ENCODE data around the gene NKAPD1.
"Not testable (repeated sequence)": the region's sequence is repeated elsewhere in the genome, so short reads cannot be mapped to it uniquely, and the experiment has no call there.

Gene NKAPD1

GRCh38 chr11:112046647-112047046 lies 27.5 kb upstream of the NKAPD1 start:
- H3K9ac ChIP-seq (ENCODE audit: low read depth, low read length); H3K27me3 ChIP-seq (ENCODE audit: control insufficient read depth, insufficient read depth, low read length); H3K4me3 ChIP-seq (ENCODE audit: low read depth, low read length); H3K4me1 ChIP-seq (ENCODE audit: control insufficient read depth, insufficient read depth, low read length); H3K9me3 ChIP-seq (ENCODE audit: control insufficient read depth, insufficient read depth, low read length): not testable (repeated sequence)
- peaks cover 13% of the 10 kb centered on the region for H3K36me3 ChIP-seq (ENCODE audit: control insufficient read depth, insufficient read depth, low read length)

- H3K4me1 ChIP-seq (ENCODE audit: control insufficient read depth, insufficient read depth, low read length); H3K27me3 ChIP-seq (ENCODE audit: control insufficient read depth, insufficient read depth, low read length); H3K4me3 ChIP-seq (ENCODE audit: low read depth, low read length); H3K9ac ChIP-seq (ENCODE audit: low read depth, low read length); H3K9me3 ChIP-seq (ENCODE audit: control insufficient read depth, insufficient read depth, low read length): not testable (repeated sequence)
- H3K36me3 ChIP-seq (ENCODE audit: control insufficient read depth, insufficient read depth, low read length), result peaks cover 19% of the 10 kb centered on the region
Measured at GRCh38 chr11:112048256-112048655, 25.8 kb upstream of the NKAPD1 start.

GRCh38 chr11:112049777-112050176 lies 24.3 kb upstream of the NKAPD1 start:
- H3K4me1 ChIP-seq (ENCODE audit: control insufficient read depth, insufficient read depth, low read length), result no peaks in the 10 kb centered on the region
- H3K4me3 ChIP-seq (ENCODE audit: low read depth, low read length), result no peak overlapping the region
- no peaks in the 10 kb centered on the region for H3K27me3 ChIP-seq (ENCODE audit: control insufficient read depth, insufficient read depth, low read length)
- H3K9me3 ChIP-seq (ENCODE audit: control insufficient read depth, insufficient read depth, low read length), result no peaks in the 10 kb centered on the region
- H3K9ac ChIP-seq (ENCODE audit: low read depth, low read length), result no peak overlapping the region
- H3K36me3 ChIP-seq (ENCODE audit: control insufficient read depth, insufficient read depth, low read length), result peaks cover 19% of the 10 kb centered on the region

GRCh38 chr11:112050721-112051120 lies 23.4 kb upstream of the NKAPD1 start:
- Histone ChIP-seq H3K4me1 (ENCODE audit: control insufficient read depth, insufficient read depth, low read length) (no peaks in the 10 kb centered on the region), H3K9ac (ENCODE audit: low read depth, low read length) (no peak overlapping the region), H3K27me3 (ENCODE audit: control insufficient read depth, insufficient read depth, low read length) (no peaks in the 10 kb centered on the region), H3K9me3 (ENCODE audit: control insufficient read depth, insufficient read depth, low read length) (no peaks in the 10 kb centered on the region), H3K4me3 (ENCODE audit: low read depth, low read length) (no peak overlapping the region), H3K36me3 (ENCODE audit: control insufficient read depth, insufficient read depth, low read length) (peaks cover 15% of the 10 kb centered on the region)

GRCh38 chr11:112051768-112052167 lies 22.3 kb upstream of the NKAPD1 start:
- H3K4me1 ChIP-seq (ENCODE audit: control insufficient read depth, insufficient read depth, low read length), result no peaks in the 10 kb centered on the region
- no peak overlapping the region for H3K4me3 ChIP-seq (ENCODE audit: low read depth, low read length)
- no peak overlapping the region for H3K9ac ChIP-seq (ENCODE audit: low read depth, low read length)
- peaks cover 19% of the 10 kb centered on the region for H3K36me3 ChIP-seq (ENCODE audit: control insufficient read depth, insufficient read depth, low read length)
- no peaks in the 10 kb centered on the region for H3K27me3 ChIP-seq (ENCODE audit: control insufficient read depth, insufficient read depth, low read length)
- H3K9me3 ChIP-seq (ENCODE audit: control insufficient read depth, insufficient read depth, low read length), result no peaks in the 10 kb centered on the region

GRCh38 chr11:112057170-112057569 lies 16.9 kb upstream of the NKAPD1 start:
- Histone ChIP-seq H3K4me3 (ENCODE audit: low read depth, low read length) (no peak overlapping the region), H3K4me1 (ENCODE audit: control insufficient read depth, insufficient read depth, low read length) (no peaks in the 10 kb centered on the region), H3K27me3 (ENCODE audit: control insufficient read depth, insufficient read depth, low read length) (no peaks in the 10 kb centered on the region), H3K36me3 (ENCODE audit: control insufficient read depth, insufficient read depth, low read length) (peaks cover 13% of the 10 kb centered on the region), H3K9ac (ENCODE audit: low read depth, low read length) (no peak overlapping the region), H3K9me3 (ENCODE audit: control insufficient read depth, insufficient read depth, low read length) (no peaks in the 10 kb centered on the region)

GRCh38 chr11:112058103-112058502 lies 16.0 kb upstream of the NKAPD1 start:
- Histone ChIP-seq H3K36me3 (ENCODE audit: control insufficient read depth, insufficient read depth, low read length) (peaks cover 9% of the 10 kb centered on the region), H3K9me3 (ENCODE audit: control insufficient read depth, insufficient read depth, low read length) (no peaks in the 10 kb centered on the region), H3K27me3 (ENCODE audit: control insufficient read depth, insufficient read depth, low read length) (no peaks in the 10 kb centered on the region), H3K9ac (ENCODE audit: low read depth, low read length) (no peak overlapping the region), H3K4me3 (ENCODE audit: low read depth, low read length) (no peak overlapping the region), H3K4me1 (ENCODE audit: control insufficient read depth, insufficient read depth, low read length) (no peaks in the 10 kb centered on the region)

- no peaks in the 10 kb centered on the region for H3K4me1 ChIP-seq (ENCODE audit: control insufficient read depth, insufficient read depth, low read length)
- H3K9me3 ChIP-seq (ENCODE audit: control insufficient read depth, insufficient read depth, low read length), result no peaks in the 10 kb centered on the region
- H3K4me3 ChIP-seq (ENCODE audit: low read depth, low read length), result no peak overlapping the region
- peaks cover 5% of the 10 kb centered on the region for H3K36me3 ChIP-seq (ENCODE audit: control insufficient read depth, insufficient read depth, low read length)
- no peak overlapping the region for H3K9ac ChIP-seq (ENCODE audit: low read depth, low read length)
- H3K27me3 ChIP-seq (ENCODE audit: control insufficient read depth, insufficient read depth, low read length), result no peaks in the 10 kb centered on the region
Measured at GRCh38 chr11:112062923-112063322, 11.2 kb upstream of the NKAPD1 start.

GRCh38 chr11:112082729-112083128 lies 8.6 kb downstream of the NKAPD1 start:
- Histone ChIP-seq H3K4me1 (ENCODE audit: control insufficient read depth, insufficient read depth, low read length) (no peaks in the 10 kb centered on the region), H3K27me3 (ENCODE audit: control insufficient read depth, insufficient read depth, low read length) (no peaks in the 10 kb centered on the region), H3K9ac (ENCODE audit: low read depth, low read length) (no peak overlapping the region), H3K4me3 (ENCODE audit: low read depth, low read length) (no peak overlapping the region), H3K9me3 (ENCODE audit: control insufficient read depth, insufficient read depth, low read length) (no peaks in the 10 kb centered on the region), H3K36me3 (ENCODE audit: control insufficient read depth, insufficient read depth, low read length) (peaks cover 17% of the 10 kb centered on the region)

- H3K4me3 ChIP-seq (ENCODE audit: low read depth, low read length), result peak overlapping the region; percentile 97
- no peaks in the 10 kb centered on the region for H3K27me3 ChIP-seq (ENCODE audit: control insufficient read depth, insufficient read depth, low read length)
- no peaks in the 10 kb centered on the region for H3K9me3 ChIP-seq (ENCODE audit: control insufficient read depth, insufficient read depth, low read length)
- no peaks in the 10 kb centered on the region for H3K4me1 ChIP-seq (ENCODE audit: control insufficient read depth, insufficient read depth, low read length)
- peak overlapping the region; percentile 92 for H3K9ac ChIP-seq (ENCODE audit: low read depth, low read length)
- H3K36me3 ChIP-seq (ENCODE audit: control insufficient read depth, insufficient read depth, low read length), result peaks cover 20% of the 10 kb centered on the region
Measured at GRCh38 chr11:112085822-112086421, 11.8 kb downstream of the NKAPD1 start.

GRCh38 chr11:112086422-112087191 lies 12.5 kb downstream of the NKAPD1 start, which contains the start of the genes SDHD and TIMM8B:
TSS of gene SDHD (plus strand) at chr11:112086873. CDS start at chr11:112086908, 35 bp downstream.
TSS of gene TIMM8B (minus strand) at chr11:112086756. CDS start at chr11:112086723, 33 bp downstream.
- Histone ChIP-seq H3K4me3 (ENCODE audit: low read depth, low read length) (peak within 1 kb of the TSS; percentile 97), H3K4me1 (ENCODE audit: control insufficient read depth, insufficient read depth, low read length) (no peaks in the 10 kb centered on the region), H3K36me3 (ENCODE audit: control insufficient read depth, insufficient read depth, low read length) (peaks cover 20% of the 10 kb centered on the region), H3K9ac (ENCODE audit: low read depth, low read length) (peak within 1 kb of the TSS; percentile 97), H3K27me3 (ENCODE audit: control insufficient read depth, insufficient read depth, low read length) (no peaks in the 10 kb centered on the region), H3K9me3 (ENCODE audit: control insufficient read depth, insufficient read depth, low read length) (no peaks in the 10 kb centered on the region)

GRCh38 chr11:112087212-112087611 lies 13.1 kb downstream of the NKAPD1 start:
- Histone ChIP-seq H3K27me3 (ENCODE audit: control insufficient read depth, insufficient read depth, low read length) (no peaks in the 10 kb centered on the region), H3K9ac (ENCODE audit: low read depth, low read length) (peak overlapping the region; percentile 97)

More at GRCh38 chr11:112087212-112087611, 13.1 kb downstream of the NKAPD1 start:
- no peaks in the 10 kb centered on the region for H3K9me3 ChIP-seq (ENCODE audit: control insufficient read depth, insufficient read depth, low read length)
- no peaks in the 10 kb centered on the region for H3K4me1 ChIP-seq (ENCODE audit: control insufficient read depth, insufficient read depth, low read length)
- peak overlapping the region; percentile 97 for H3K4me3 ChIP-seq (ENCODE audit: low read depth, low read length)
- peaks cover 20% of the 10 kb centered on the region for H3K36me3 ChIP-seq (ENCODE audit: control insufficient read depth, insufficient read depth, low read length)

All from iPS-15b (cell line).